Stomach smooth muscle (tissue), 2 donors: ENCODE results near the gene ATP6V0B.
A peak's percentile ranks its signal among the peaks of the same experiment; 100 is the strongest.

ENCODE experiments used
- H3K27ac ChIP-seq: one replicate; pipeline ENCODE4 v1.7.0; 2013; ENCODE audit warnings: mild to moderate bottlenecking, low read length, inconsistent platforms
- H3K27me3 ChIP-seq, 2 donors: one replicate each; pipeline ENCODE4 v1.7.0; 2013; ENCODE audit warnings: low read length in 2 of 2; ENCODE audit not compliant: insufficient read depth in 2 of 2, control insufficient read depth in 1 of 2
- H3K36me3 ChIP-seq, 2 donors: one replicate each; pipeline ENCODE4 v1.7.0; 2013; ENCODE audit warnings: low read length in 2 of 2; ENCODE audit not compliant: control insufficient read depth in 2 of 2, insufficient read depth in 2 of 2
- H3K4me1 ChIP-seq: one replicate; pipeline ENCODE4 v1.7.0; 2013; ENCODE audit warnings: low read length; ENCODE audit not compliant: control insufficient read depth, insufficient read depth
- H3K4me3 ChIP-seq, 2 donors: one replicate each; pipeline ENCODE4 v1.7.0; 2013; ENCODE audit warnings: low read length in 2 of 2
- H3K9ac ChIP-seq, 2 donors: one replicate each; pipeline ENCODE4 v1.7.0; 2013; ENCODE audit warnings: low read length in 2 of 2, mild to moderate bottlenecking in 1 of 2
- H3K9me3 ChIP-seq, 2 donors: one replicate each; pipeline ENCODE4 v1.7.0; 2013; ENCODE audit warnings: low read length in 2 of 2; ENCODE audit not compliant: control insufficient read depth in 2 of 2
- donor health status: healthy.
- donor health status: Pancreatic carcinoma.

ATP6V0B gene

GRCh38 chr1:43947061-43947873, 27.5 kb upstream of the ATP6V0B start:
- peak overlapping the region; percentile 98 for H3K9ac ChIP-seq
- peaks cover 38% of the 10 kb centered on the region for H3K4me1 ChIP-seq
- peak overlapping the region; percentile 98 for H3K27ac ChIP-seq
- peaks cover 4 to 7% of the 10 kb centered on the region in 2 donors for H3K36me3 ChIP-seq
- H3K27me3 ChIP-seq: no peaks in the 10 kb centered on the region
- H3K4me3 ChIP-seq: peak overlapping the region; percentile 95 to 97
- H3K9me3 ChIP-seq: no peaks in the 10 kb centered on the region

- peaks cover 38% of the 10 kb centered on the region for H3K4me1 ChIP-seq
- H3K9me3 ChIP-seq: no peaks in the 10 kb centered on the region
- H3K4me3 ChIP-seq: peak overlapping the region; percentile 95 to 97
- H3K27ac ChIP-seq: peak overlapping the region; percentile 98
- H3K36me3 ChIP-seq: peaks cover 4 to 7% of the 10 kb centered on the region in 2 donors
- H3K27me3 ChIP-seq: no peaks in the 10 kb centered on the region
- peak overlapping the region; percentile 98 for H3K9ac ChIP-seq
Measured at GRCh38 chr1:43947874-43948437, 26.8 kb upstream of the ATP6V0B start.

- Histone ChIP-seq H3K27me3 (no peaks in the 10 kb centered on the region), H3K36me3 (peaks cover 4 to 7% of the 10 kb centered on the region in 2 donors), H3K4me3 (no peak overlapping the region), H3K9ac (no peak overlapping the region), H3K9me3 (no peaks in the 10 kb centered on the region), H3K27ac (no peak overlapping the region), H3K4me1 (peaks cover 34% of the 10 kb centered on the region)
Measured at GRCh38 chr1:43949678-43950077, 25.1 kb upstream of the ATP6V0B start.

GRCh38 chr1:43951021-43951985, 23.5 kb upstream of the ATP6V0B start:
- Histone ChIP-seq H3K9me3 (no peaks in the 10 kb centered on the region), H3K4me1 (peaks cover 23% of the 10 kb centered on the region), H3K27me3 (no peaks in the 10 kb centered on the region), H3K4me3 (no peak overlapping the region), H3K9ac (no peak overlapping the region), H3K36me3 (peaks cover 4 to 9% of the 10 kb centered on the region in 2 donors), H3K27ac (no peak overlapping the region)

- Histone ChIP-seq H3K4me3 (no peak overlapping the region), H3K4me1 (peaks cover 17% of the 10 kb centered on the region), H3K27ac (no peak overlapping the region), H3K9me3 (no peaks in the 10 kb centered on the region), H3K36me3 (peaks cover 15 to 21% of the 10 kb centered on the region in 2 donors), H3K9ac (no peak overlapping the region), H3K27me3 (no peaks in the 10 kb centered on the region)
Measured at GRCh38 chr1:43952731-43953346, 21.9 kb upstream of the ATP6V0B start.

- Histone ChIP-seq H3K27ac (no peak overlapping the region), H3K9ac (no peak overlapping the region), H3K4me3 (no peak overlapping the region), H3K27me3 (no peaks in the 10 kb centered on the region), H3K9me3 (no peaks in the 10 kb centered on the region), H3K4me1 (peaks cover 12% of the 10 kb centered on the region), H3K36me3 (peaks cover 20 to 26% of the 10 kb centered on the region in 2 donors)
Measured at GRCh38 chr1:43953361-43953760, 21.4 kb upstream of the ATP6V0B start.

GRCh38 chr1:43954036-43954435, 20.7 kb upstream of the ATP6V0B start:
- peaks cover 27 to 32% of the 10 kb centered on the region in 2 donors for H3K36me3 ChIP-seq
- H3K27ac ChIP-seq: no peak overlapping the region

GRCh38 chr1:43956234-43956633, 18.5 kb upstream of the ATP6V0B start:
- Histone ChIP-seq H3K36me3 (peaks cover 40 to 42% of the 10 kb centered on the region in 2 donors), H3K4me3 (no peak overlapping the region), H3K9ac (no peak overlapping the region), H3K4me1 (peaks cover 3% of the 10 kb centered on the region), H3K9me3 (no peaks in the 10 kb centered on the region), H3K27me3 (no peaks in the 10 kb centered on the region), H3K27ac (no peak overlapping the region)

More at GRCh38 chr1:43954036-43954435, 20.7 kb upstream of the ATP6V0B start:
- Histone ChIP-seq H3K27me3 (no peaks in the 10 kb centered on the region), H3K9ac (no peak overlapping the region), H3K4me1 (peaks cover 5% of the 10 kb centered on the region), H3K4me3 (no peak overlapping the region), H3K9me3 (no peaks in the 10 kb centered on the region)

GRCh38 chr1:43957407-43958040, 17.2 kb upstream of the ATP6V0B start:
- no peaks in the 10 kb centered on the region for H3K4me1 ChIP-seq
- H3K4me3 ChIP-seq: no peak overlapping the region
- no peaks in the 10 kb centered on the region for H3K27me3 ChIP-seq
- no peak overlapping the region for H3K27ac ChIP-seq
- peaks cover 51 to 55% of the 10 kb centered on the region in 2 donors for H3K36me3 ChIP-seq
- H3K9me3 ChIP-seq: no peaks in the 10 kb centered on the region
- H3K9ac ChIP-seq: no peak overlapping the region
